Fibroblast of mammary gland (primary cell): ENCODE data around the gene MPZL2.

Experiments
- DNase-seq: peaks from one replicate; pipeline ENCODE4 v3.0.0-alpha.2; 2010; ENCODE audit warnings: low read depth
- H3K4me3 ChIP-seq: 2 replicates; pipeline ENCODE4 v1.5.1; 2011; ENCODE audit warnings: low read depth, mild to moderate bottlenecking, low read length, moderate library complexity; ENCODE audit not compliant: control insufficient read depth
- CTCF ChIP-seq: conservative IDR thresholded peaks from 2 replicates; pipeline ENCODE4 v1.5.1; 2011; ENCODE audit warnings: low read depth, low read length, inconsistent platforms; ENCODE audit not compliant: control insufficient read depth, insufficient read depth

The MPZL2 gene

GRCh38 chr11:118295199-118295598 lies 31.1 kb upstream of the MPZL2 start:
- DNase-seq, result no peak
- no peak overlapping the region for H3K4me3 ChIP-seq
- no peak for TF ChIP-seq CTCF

GRCh38 chr11:118294053-118294452 lies 30.0 kb upstream of the MPZL2 start:
- no peak overlapping the region for H3K4me3 ChIP-seq
- no peak for TF ChIP-seq CTCF
- no peak for DNase-seq

- no peak for TF ChIP-seq CTCF
- peak; percentile 58 for DNase-seq
Observed at GRCh38 chr11:118291477-118292135, 27.5 kb upstream of the MPZL2 start.

GRCh38 chr11:118290923-118291322 lies 26.8 kb upstream of the MPZL2 start:
- peak; percentile 17 for DNase-seq
- TF ChIP-seq CTCF, result peak; percentile 12
- H3K4me3 ChIP-seq, result no peak overlapping the region

More at GRCh38 chr11:118291477-118292135, 27.5 kb upstream of the MPZL2 start:
- H3K4me3 ChIP-seq, result no peak overlapping the region

- peak; percentile 10 for DNase-seq
- no peak overlapping the region for H3K4me3 ChIP-seq
- no peak for TF ChIP-seq CTCF
Observed at GRCh38 chr11:118289401-118289800, 25.3 kb upstream of the MPZL2 start.

GRCh38 chr11:118287006-118287405 lies 22.9 kb upstream of the MPZL2 start:
- peak; percentile 50 for DNase-seq
- no peak for TF ChIP-seq CTCF
- no peak overlapping the region for H3K4me3 ChIP-seq

- no peak for DNase-seq
- H3K4me3 ChIP-seq, result no peak overlapping the region
- TF ChIP-seq CTCF, result no peak
Observed at GRCh38 chr11:118286545-118286944, 22.4 kb upstream of the MPZL2 start.
